HG03521 (cell line): ENCODE data around the gene HEMK1.

Experiments
- ATAC-seq: cut with Tn5 transposase; IDR thresholded peaks from one replicate; pipeline ENCODE4 v1.9.1; 2021; ENCODE audit warnings: mild to moderate bottlenecking, moderate library complexity; ENCODE audit not compliant: unreplicated experiment

HEMK1 gene

GRCh38 chr3:50635066-50635465 is 65.7 kb downstream of the HEMK1 start:
- ATAC-seq: no peak

GRCh38 chr3:50637011-50637410 is 67.7 kb downstream of the HEMK1 start:
- no peak for ATAC-seq

- ATAC-seq: no peak
Measured at GRCh38 chr3:50637945-50638344, 68.6 kb downstream of the HEMK1 start.

GRCh38 chr3:50639055-50639494 is 69.8 kb downstream of the HEMK1 start:
- ATAC-seq: no peak

GRCh38 chr3:50642382-50642781 is 73.1 kb downstream of the HEMK1 start:
- no peak for ATAC-seq

- no peak for ATAC-seq
Measured at GRCh38 chr3:50644561-50644960, 75.2 kb downstream of the HEMK1 start.

GRCh38 chr3:50645378-50645777 is 76.1 kb downstream of the HEMK1 start:
- no peak for ATAC-seq
